Heart left ventricle (tissue), 13 donors: ENCODE results near the gene S100A11.

ENCODE experiments used
- CTCF ChIP-seq, 12 donors: fragments of 200-600 bp; sonication (generic) in 4 of 12; IDR thresholded peaks; one replicate each; pipeline versions ENCODE4 v1.5.0 to v1.8.0; 2018 to 2022; ENCODE audit warnings: antibody characterized with exemption in 12 of 12, mild to moderate bottlenecking in 5 of 12
- POLR2A ChIP-seq, 2 donors: fragments of 450-650 bp; IDR thresholded peaks; one replicate each; pipeline ENCODE4 v1.6.1; 2017; ENCODE audit warnings: antibody characterized with exemption in 2 of 2, mild to moderate bottlenecking in 2 of 2, moderate library complexity in 2 of 2
- donor health status: ischemic (EF 13 %, LVEDD 7.1; RV severe dilation, severe dysfunction).
- donor health status: DM: no; HTN: yes; CAD: no.
- donor health status: DM: no; HTN: no; CAD: no.
- donor health status: ischemic (EF 25% LVEDD 6.9; RV normal size, moderate dysfunction).
- donor health status: ischemic (EF 25% LVEDD 5.7; RV mildly dilated, moderate dysfunction).
- donor health status: ischemic (EF 35%, LVEDD 5.7; RV mildly dilated, moderate dysfunction).
- donor health status: nonischemic (EF 11% LVEDD 7.7; RV severe dilation, severe dysfunction).
- donor health status: DM: yes; HTN: yes; CAD: no.
- donor health status: PGD.
- donor health status: ischemic (EF 29% LVEDD 5.4; RV normal size, mild dysfunction).
- donor health status: nonischemic (EF 23%, LVEDD 6.1; RV moderate dilation, normal function).

GRCh38 chr1:152002960-152003359 is 33.8 kb downstream of the S100A11 start:
- TF ChIP-seq POLR2A (IDR thresholded peaks at IDR 0.05) (no peak), CTCF (IDR thresholded peaks at IDR 0.05) (no peak)
